PC-3 (cell line): Measurements from ENCODE around the gene MAEA. TPM values are rescaled to one million over a fixed set of nuclear protein-coding genes. Genes with fewer than 3 reads are reported as not detected.
"Not testable (repeated sequence)": the region's sequence is repeated elsewhere in the genome, so short reads cannot be mapped to it uniquely, and the experiment has no call there.

Source experiments
- ATAC-seq: fragments of 200-7000 bp; cut with Tn5 transposase; 2 replicates; pipeline ENCODE4 v1.9.1; 2020; ENCODE audit warnings: mild to moderate bottlenecking, moderate library complexity
- BruUV-seq: library from RNA; stranded (reverse); fragments of 400-500 nt; replicated peaks from 2 replicates; lab custom pipeline; 2021; lab: Mats Ljungman, UMichigan
- CTCF ChIA-PET: fragments of 300-600 bp; sonication (Branson Sonifier 250); formaldehyde crosslinking; loops from one replicate; lab custom pipeline; 2022; ENCODE audit warnings: antibody characterized with exemption; lab: Charles Lee
- POLR2A ChIA-PET: fragments of 300-600 bp; sonication (Branson Sonifier 250); formaldehyde crosslinking; loops from one replicate; lab custom pipeline; 2022; ENCODE audit warnings: antibody characterized with exemption; ENCODE audit not compliant: unreplicated experiment; lab: Charles Lee
- DNase-seq: peaks from one replicate; pipeline ENCODE4 v3.0.0-alpha.2; 2015
- H2AFZ ChIP-seq: fragments of 300-600 bp; sonication (generic); 2 replicates; pipeline ENCODE4 v1.6.0; 2016; ENCODE audit warnings: antibody characterized with exemption, low read length
- H3F3A ChIP-seq: fragments of 300-600 bp; sonication (generic); one replicate; pipeline ENCODE4 v1.6.0; 2017; ENCODE audit warnings: antibody characterized with exemption, low read length, control low read depth, mild to moderate bottlenecking; ENCODE audit not compliant: unreplicated experiment
- H3K27ac ChIP-seq: fragments of 300-600 bp; sonication (generic); 2 replicates; pipeline ENCODE4 v1.5.1; 2016; ENCODE audit warnings: mild to moderate bottlenecking, low read length
- H3K27me3 ChIP-seq: fragments of 300-600 bp; sonication (generic); 2 replicates; pipeline ENCODE4 v1.6.1; 2016; ENCODE audit warnings: low read length, mixed read lengths
- H3K36me3 ChIP-seq: fragments of 300-600 bp; sonication (generic); 2 replicates; pipeline ENCODE4 v1.6.1; 2016; ENCODE audit warnings: low read depth, mixed run types, low read length, mixed read lengths
- H3K4me1 ChIP-seq: fragments of 300-600 bp; sonication (generic); 2 replicates; pipeline ENCODE4 v1.5.1; 2016; ENCODE audit warnings: low read length; ENCODE audit not compliant: insufficient read depth
- H3K4me2 ChIP-seq: fragments of 300-600 bp; sonication (generic); 2 replicates; pipeline ENCODE4 v1.6.0; 2016; ENCODE audit warnings: low read length
- H3K4me3 ChIP-seq: fragments of 300-600 bp; sonication (generic); 2 replicates; pipeline ENCODE4 v1.5.1; 2016; ENCODE audit warnings: mild to moderate bottlenecking, low read length, mixed read lengths
- H3K79me2 ChIP-seq: fragments of 300-600 bp; sonication (generic); 2 replicates; pipeline ENCODE4 v1.6.1; 2017; ENCODE audit warnings: low read length, mixed read lengths
- H3K9ac ChIP-seq: fragments of 300-600 bp; sonication (generic); 2 replicates; pipeline ENCODE4 v1.6.0; 2016; ENCODE audit warnings: mild to moderate bottlenecking, low read length
- H3K9me2 ChIP-seq: fragments of 300-600 bp; sonication (generic); replicated peaks from 2 replicates; pipeline ENCODE4 v1.6.1; 2016; ENCODE audit warnings: mixed run types, low read length, mixed read lengths
- H3K9me3 ChIP-seq: fragments of 300-600 bp; sonication (generic); 2 replicates; pipeline ENCODE4 v1.6.1; 2016; ENCODE audit warnings: low read length, mixed read lengths
- H4K20me1 ChIP-seq: fragments of 300-600 bp; sonication (generic); 2 replicates; pipeline ENCODE4 v1.6.1; 2016; ENCODE audit warnings: low read length, mixed read lengths
- CTCF ChIP-seq: fragments of 300-600 bp; sonication (generic); conservative IDR thresholded peaks from 2 replicates; pipeline ENCODE4 v1.5.1; 2017; ENCODE audit warnings: antibody characterized with exemption, low read depth, mild to moderate bottlenecking, low read length
- EZH2 ChIP-seq: fragments of 300-600 bp; sonication (generic); IDR thresholded peaks from one replicate; pipeline ENCODE4 v1.6.1; 2017; ENCODE audit warnings: antibody characterized with exemption, mild to moderate bottlenecking, low read length; ENCODE audit not compliant: unreplicated experiment
- EZH2phosphoT487 ChIP-seq: fragments of 300-600 bp; sonication (generic); IDR thresholded peaks from 2 replicates; pipeline ENCODE4 v1.6.1; 2018; ENCODE audit warnings: mild to moderate bottlenecking, antibody characterized with exemption, low read length, borderline replicate concordance
- intact Hi-C: fragments of 100-400 bp; cut with micrococcal nuclease; formaldehyde crosslinking; loops from 2 replicates; pipeline ENCODE4 v1.9.0; 2023
- total RNA-seq: library from RNA; depleted of rRNA; stranded (reverse); fragments of >200 nt; gene quantifications from 2 replicates; pipeline ENCODE4 v1.2.3, GENCODE V29; 2014

The MAEA gene
- total RNA-seq, 1 experiment from 2014 or later: 48.1 TPM

GRCh38 chr4:1333256-1333655, 43.6 kb downstream of the MAEA start:
- no peak overlapping the region for H3K9ac ChIP-seq
- no peak overlapping the region for H3K4me2 ChIP-seq
- POLR2A ChIA-PET: no interaction called here
- no TSS peak for BruUV-seq
- H3K27ac ChIP-seq: no peak overlapping the region
- DNase-seq (no peak), ATAC-seq (no peak)
- intact Hi-C loops: no loop called here
- no peaks in the 10 kb centered on the region for H3K27me3 ChIP-seq
- H3F3A ChIP-seq: no peaks in the 10 kb centered on the region
- peaks cover 16% of the 10 kb centered on the region for H3K36me3 ChIP-seq
- TF ChIP-seq CTCF (no peak), EZH2phosphoT487 (no peak), EZH2 (no peak)
- H3K4me3 ChIP-seq: no peak overlapping the region
- no peaks in the 10 kb centered on the region for H3K9me2 ChIP-seq
- no peaks in the 10 kb centered on the region for H3K9me3 ChIP-seq
- no peak overlapping the region for H2AFZ ChIP-seq
- CTCF ChIA-PET: no interaction called here
- peaks cover 14% of the 10 kb centered on the region for H3K4me1 ChIP-seq
- H4K20me1 ChIP-seq: no peaks in the 10 kb centered on the region
- H3K79me2 ChIP-seq: peaks cover 11% of the 10 kb centered on the region; the same call in 1 of the 2 replicates

GRCh38 chr4:1333851-1334578, 44.3 kb downstream of the MAEA start:
- H3K79me2 ChIP-seq: peaks cover 11% of the 10 kb centered on the region; the same call in 1 of the 2 replicates
- CTCF ChIA-PET, BruUV-seq: not testable (repeated sequence)

GRCh38 chr4:1334579-1334895, 44.8 kb downstream of the MAEA start:
- no peak overlapping the region for H3K4me3 ChIP-seq
- no peak overlapping the region for H3K4me2 ChIP-seq
- ATAC-seq (no peak), DNase-seq (no peak)
- no peak for TF ChIP-seq EZH2phosphoT487
- TF ChIP-seq CTCF: no peak
- no peak for TF ChIP-seq EZH2
- no peaks in the 10 kb centered on the region for H4K20me1 ChIP-seq
- CTCF ChIA-PET: no interaction called here
- peaks cover 23% of the 10 kb centered on the region for H3K36me3 ChIP-seq
- no peak overlapping the region for H3K9ac ChIP-seq
- H3K9me2 ChIP-seq: no peaks in the 10 kb centered on the region
- no peaks in the 10 kb centered on the region for H3F3A ChIP-seq
- no TSS peak for BruUV-seq
- H3K9me3 ChIP-seq: no peaks in the 10 kb centered on the region
- POLR2A ChIA-PET: no interaction called here
- H3K27ac ChIP-seq: no peak overlapping the region
- H3K4me1 ChIP-seq: peaks cover 21% of the 10 kb centered on the region
- no peak overlapping the region for H2AFZ ChIP-seq
- intact Hi-C loops: no loop called here
- H3K79me2 ChIP-seq: peaks cover 11% of the 10 kb centered on the region; the same call in 1 of the 2 replicates
- no peaks in the 10 kb centered on the region for H3K27me3 ChIP-seq

More at GRCh38 chr4:1333851-1334578, 44.3 kb downstream of the MAEA start:
- POLR2A ChIA-PET, intact Hi-C loops, H3K4me2 ChIP-seq, H3K4me3 ChIP-seq, H3K9me3 ChIP-seq, H3F3A ChIP-seq, H3K9ac ChIP-seq, ATAC-seq, H2AFZ ChIP-seq, H3K27me3 ChIP-seq, H3K27ac ChIP-seq, H3K9me2 ChIP-seq, DNase-seq, H4K20me1 ChIP-seq: not testable (repeated sequence)
- Histone ChIP-seq H3K4me1 (peaks cover 20% of the 10 kb centered on the region), H3K36me3 (peaks cover 17% of the 10 kb centered on the region)

GRCh38 chr4:1335193-1335883, 45.6 kb downstream of the MAEA start:
- intact Hi-C loops, BruUV-seq, CTCF ChIA-PET: not testable (repeated sequence)

More at GRCh38 chr4:1335193-1335883, 45.6 kb downstream of the MAEA start:
- Histone ChIP-seq H3K4me1 (peaks cover 21% of the 10 kb centered on the region), H3K36me3 (peaks cover 28% of the 10 kb centered on the region)
- H3K4me2 ChIP-seq, H3K27me3 ChIP-seq, H4K20me1 ChIP-seq, DNase-seq, H3K9ac ChIP-seq, H2AFZ ChIP-seq, H3F3A ChIP-seq, POLR2A ChIA-PET, H3K4me3 ChIP-seq, H3K27ac ChIP-seq, H3K9me2 ChIP-seq, H3K79me2 ChIP-seq, H3K9me3 ChIP-seq, ATAC-seq: not testable (repeated sequence)
